Stomach (tissue), 4 donors: ENCODE measurements around the gene C1orf74.

Source experiments
- CTCF ChIP-seq, 7 experiments: fragments of 450-650 bp in 4 of 7; fragments of 200-600 bp in 3 of 7; sonication (generic) in 3 of 7; IDR thresholded peaks; one replicate each; pipeline ENCODE4 v1.5.1; 2016 to 2019; ENCODE audit warnings: antibody characterized with exemption in 7 of 7, control low read depth in 2 of 7, mild to moderate bottlenecking in 1 of 7
- POLR2A ChIP-seq, 4 donors: fragments of 450-650 bp; IDR thresholded peaks; one replicate each; pipeline ENCODE4 v1.6.1; 2016; ENCODE audit warnings: antibody characterized with exemption in 4 of 4, control low read depth in 2 of 4, mild to moderate bottlenecking in 1 of 4, moderate library complexity in 1 of 4
- POLR2AphosphoS5 ChIP-seq, 3 donors: sonication (generic); formaldehyde crosslinking; IDR thresholded peaks; one replicate each; pipeline ENCODE4 v1.6.1; 2016; ENCODE audit warnings: antibody characterized with exemption in 3 of 3

- TF ChIP-seq POLR2AphosphoS5 (IDR thresholded peaks at IDR 0.05) = no peak
- TF ChIP-seq CTCF (IDR thresholded peaks at IDR 0.05) = no peak
- TF ChIP-seq POLR2A (IDR thresholded peaks at IDR 0.05) = no peak
These were observed 46.1 kb downstream of the C1orf74 start for GRCh38 chr1:209738270-209738669.
